ENCODE data around the gene TMEM44. TPM values are rescaled to one million over a fixed set of nuclear protein-coding genes. Genes with fewer than 3 reads are reported as not detected.
"Not testable (repeated sequence)": the region's sequence is repeated elsewhere in the genome, so short reads cannot be mapped to it uniquely, and the experiment has no call there.

The TMEM44 gene
- total and polyA plus RNA-seq, 12 donors, result 1.3 to 20.4 (median 7.3) TPM

DNA sequence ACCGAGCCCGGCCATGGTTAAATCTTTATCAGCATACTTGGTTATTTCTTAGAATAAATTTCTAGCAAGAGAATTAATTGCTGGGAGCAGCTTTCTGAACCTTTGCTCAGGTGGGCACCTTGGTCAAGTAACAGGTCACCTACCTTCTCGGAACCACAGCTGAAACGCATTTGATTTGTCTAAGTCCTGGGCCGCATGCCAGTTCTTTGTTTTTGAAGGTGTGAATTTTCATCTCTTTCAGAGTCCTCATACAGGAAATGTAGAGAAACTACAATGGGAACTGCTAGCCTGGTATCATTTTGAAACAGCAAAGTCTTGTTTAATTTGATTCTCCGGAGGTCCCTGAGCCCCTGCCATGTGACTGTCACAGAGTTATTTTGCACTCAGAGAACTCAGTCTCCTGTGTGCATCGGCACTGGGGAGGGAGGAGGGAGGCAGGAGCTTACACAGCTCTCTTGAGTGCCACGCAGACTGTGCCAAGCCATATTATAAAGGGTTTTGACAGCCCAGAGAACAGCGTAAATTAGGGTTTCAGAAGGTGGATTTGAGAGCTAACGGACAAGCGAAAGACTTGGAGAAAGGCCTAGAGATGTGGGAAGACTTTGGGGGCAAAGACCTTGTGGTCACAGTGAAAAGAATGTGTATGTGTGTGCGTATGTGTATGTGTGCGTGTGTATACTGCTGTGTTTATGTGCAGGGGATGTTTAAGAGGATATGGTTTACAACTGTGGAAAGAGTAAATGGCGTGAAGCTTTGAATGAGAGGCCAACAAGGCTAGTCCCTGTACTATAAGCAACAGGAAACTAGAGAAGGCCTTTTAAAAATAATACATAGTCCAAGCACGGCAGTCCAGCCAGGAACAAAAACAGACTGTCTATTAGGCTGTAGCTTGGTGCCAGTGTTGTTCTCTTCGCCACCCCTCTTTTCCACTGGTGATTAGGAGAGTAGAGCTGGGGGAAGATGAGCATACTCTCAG, 84.6 kb downstream of the TMEM44 start:
- Histone ChIP-seq H3K4me1 (replicated peaks in 1 of 2) (no peaks in the 10 kb centered on the region), H3K27ac (no peak overlapping the region), H3K4me3 (no peak overlapping the region), H3K27me3 (no peaks in the 10 kb centered on the region), H3K36me3 (replicated peaks in 1 of 2) (no peaks in the 10 kb centered on the region), H3K9me3 (replicated peaks in 1 of 3) (no peaks in the 10 kb centered on the region)
- WGBS, 4 donors, result 81 to 89% (median 87%) methylated on average over 16 of the region's 16 CpGs
- TF ChIP-seq POLR2A (IDR thresholded peaks at IDR 0.05), result no peak
- TF ChIP-seq, protein P1, sequence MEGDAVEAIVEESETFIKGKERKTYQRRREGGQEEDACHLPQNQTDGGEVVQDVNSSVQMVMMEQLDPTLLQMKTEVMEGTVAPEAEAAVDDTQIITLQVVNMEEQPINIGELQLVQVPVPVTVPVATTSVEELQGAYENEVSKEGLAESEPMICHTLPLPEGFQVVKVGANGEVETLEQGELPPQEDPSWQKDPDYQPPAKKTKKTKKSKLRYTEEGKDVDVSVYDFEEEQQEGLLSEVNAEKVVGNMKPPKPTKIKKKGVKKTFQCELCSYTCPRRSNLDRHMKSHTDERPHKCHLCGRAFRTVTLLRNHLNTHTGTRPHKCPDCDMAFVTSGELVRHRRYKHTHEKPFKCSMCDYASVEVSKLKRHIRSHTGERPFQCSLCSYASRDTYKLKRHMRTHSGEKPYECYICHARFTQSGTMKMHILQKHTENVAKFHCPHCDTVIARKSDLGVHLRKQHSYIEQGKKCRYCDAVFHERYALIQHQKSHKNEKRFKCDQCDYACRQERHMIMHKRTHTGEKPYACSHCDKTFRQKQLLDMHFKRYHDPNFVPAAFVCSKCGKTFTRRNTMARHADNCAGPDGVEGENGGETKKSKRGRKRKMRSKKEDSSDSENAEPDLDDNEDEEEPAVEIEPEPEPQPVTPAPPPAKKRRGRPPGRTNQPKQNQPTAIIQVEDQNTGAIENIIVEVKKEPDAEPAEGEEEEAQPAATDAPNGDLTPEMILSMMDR (IDR thresholded peaks at IDR 0.05), result no peak
- intact Hi-C loops (cut with DNase I), result no loop called here
- DNase-seq, result no peak

DNA sequence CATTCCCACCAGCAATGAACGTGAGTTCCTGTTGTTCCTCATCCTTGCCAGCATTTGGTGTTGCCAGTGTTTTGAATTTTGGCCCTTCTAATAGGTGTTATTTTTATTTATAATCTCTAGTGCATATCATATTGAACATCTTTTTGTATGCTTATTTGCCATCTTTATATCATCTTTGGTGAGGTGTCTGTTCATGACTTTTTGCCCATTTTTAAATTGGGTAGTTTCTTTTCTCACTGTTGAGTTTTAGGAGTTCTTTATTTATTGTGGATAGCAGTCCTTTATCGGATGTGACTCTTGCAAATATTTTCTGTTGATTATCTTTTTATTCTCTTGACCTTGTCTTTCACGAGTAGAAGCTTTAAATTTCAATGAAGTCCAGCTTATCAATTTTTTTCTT, 86.2 kb downstream of the TMEM44 start:
- no peaks in the 10 kb centered on the region for H3K27me3 ChIP-seq
- 49 to 66% (median 62%) methylated on average over 3 of the region's 3 CpGs for WGBS, 4 donors
- intact Hi-C loops (cut with DNase I), result no loop called here
- no peaks in the 10 kb centered on the region for H3K4me1 ChIP-seq (replicated peaks in 1 of 2)
- TF ChIP-seq, protein P1 (IDR thresholded peaks at IDR 0.05), result no peak
- TF ChIP-seq POLR2A (IDR thresholded peaks at IDR 0.05), result no peak
- H3K9me3 ChIP-seq (replicated peaks in 1 of 3), result no peaks in the 10 kb centered on the region
- no peaks in the 10 kb centered on the region for H3K36me3 ChIP-seq (replicated peaks in 1 of 2)
- no peak overlapping the region for H3K27ac ChIP-seq
- no peak overlapping the region for H3K4me3 ChIP-seq
- DNase-seq, result no peak

DNA sequence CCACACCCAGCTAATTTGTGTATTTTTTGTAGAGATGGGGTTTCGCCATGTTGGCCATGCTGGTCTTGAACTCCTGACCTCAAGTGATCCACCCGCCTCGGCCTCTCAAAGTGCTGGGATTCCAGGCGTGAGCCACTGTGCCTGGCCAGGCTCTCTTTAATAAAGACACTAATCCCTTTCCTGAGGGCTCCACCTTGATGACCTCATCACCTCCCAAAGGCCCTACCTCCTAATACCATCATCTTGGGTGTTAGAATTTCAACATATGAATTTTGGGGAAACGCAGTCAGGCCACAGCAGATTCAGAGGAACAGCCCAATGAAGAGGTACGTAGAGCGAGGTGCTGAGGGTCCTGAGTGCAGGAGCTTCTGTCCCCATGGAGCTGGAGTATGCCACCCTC, 87.7 kb downstream of the TMEM44 start:
- intact Hi-C loops (cut with DNase I), result not testable (repeated sequence)
- WGBS, 4 donors, result 94 to 97% (median 95%) methylated on average over 7 of the region's 7 CpGs

DNA sequence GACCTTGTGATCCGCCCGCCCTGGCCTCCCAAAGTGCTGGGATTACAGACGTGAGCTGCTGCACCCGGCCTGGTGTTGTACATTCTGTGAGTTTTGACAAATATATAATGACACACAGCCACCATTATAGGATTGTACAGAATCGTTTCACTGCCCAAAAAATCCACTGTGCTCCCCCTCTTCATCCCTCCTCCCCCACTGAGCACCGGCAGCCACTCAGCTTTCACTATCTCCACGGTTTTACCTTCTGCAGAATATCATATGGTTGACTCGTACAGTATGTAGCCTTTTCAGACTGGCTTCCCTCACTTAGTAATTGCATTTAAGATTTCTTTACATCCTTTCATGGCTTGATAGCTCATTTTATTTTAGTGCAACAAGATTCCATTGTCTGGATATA, 89.7 kb downstream of the TMEM44 start:
- H3K27me3 ChIP-seq, result no peaks in the 10 kb centered on the region
- intact Hi-C loops (cut with DNase I), result no loop called here
- no peaks in the 10 kb centered on the region for H3K4me1 ChIP-seq (replicated peaks in 1 of 2)
- DNase-seq, result no peak
- H3K9me3 ChIP-seq (replicated peaks in 1 of 3), result no peaks in the 10 kb centered on the region
- H3K27ac ChIP-seq, result no peak overlapping the region
- WGBS, 4 donors, result 82 to 95% (median 88%) methylated on average over 6 to 8 of the region's 8 CpGs
- H3K4me3 ChIP-seq, result no peak overlapping the region
- H3K36me3 ChIP-seq (replicated peaks in 1 of 2), result no peaks in the 10 kb centered on the region
- TF ChIP-seq, protein P1 (IDR thresholded peaks at IDR 0.05), result no peak
- no peak for TF ChIP-seq POLR2A (IDR thresholded peaks at IDR 0.05)

More for the DNA sequence above, 87.7 kb downstream of the TMEM44 start:
- not testable (repeated sequence) for H3K27ac ChIP-seq; H3K4me1 ChIP-seq (replicated peaks in 1 of 2); H3K36me3 ChIP-seq (replicated peaks in 1 of 2); DNase-seq; H3K4me3 ChIP-seq; H3K27me3 ChIP-seq; H3K9me3 ChIP-seq (replicated peaks in 1 of 3)
